Hematopoietic multipotent progenitor cell treated with erythropoietin and hydrocortisone succinate and interleukin-3 and kit ligand, for 4 days (in vitro differentiated cells): ENCODE data around the gene ZNF892.

Experiments used
- DNase-seq: peaks from one replicate; pipeline ENCODE4 v3.0.0-alpha.2; 2015

Gene ZNF892

DNA sequence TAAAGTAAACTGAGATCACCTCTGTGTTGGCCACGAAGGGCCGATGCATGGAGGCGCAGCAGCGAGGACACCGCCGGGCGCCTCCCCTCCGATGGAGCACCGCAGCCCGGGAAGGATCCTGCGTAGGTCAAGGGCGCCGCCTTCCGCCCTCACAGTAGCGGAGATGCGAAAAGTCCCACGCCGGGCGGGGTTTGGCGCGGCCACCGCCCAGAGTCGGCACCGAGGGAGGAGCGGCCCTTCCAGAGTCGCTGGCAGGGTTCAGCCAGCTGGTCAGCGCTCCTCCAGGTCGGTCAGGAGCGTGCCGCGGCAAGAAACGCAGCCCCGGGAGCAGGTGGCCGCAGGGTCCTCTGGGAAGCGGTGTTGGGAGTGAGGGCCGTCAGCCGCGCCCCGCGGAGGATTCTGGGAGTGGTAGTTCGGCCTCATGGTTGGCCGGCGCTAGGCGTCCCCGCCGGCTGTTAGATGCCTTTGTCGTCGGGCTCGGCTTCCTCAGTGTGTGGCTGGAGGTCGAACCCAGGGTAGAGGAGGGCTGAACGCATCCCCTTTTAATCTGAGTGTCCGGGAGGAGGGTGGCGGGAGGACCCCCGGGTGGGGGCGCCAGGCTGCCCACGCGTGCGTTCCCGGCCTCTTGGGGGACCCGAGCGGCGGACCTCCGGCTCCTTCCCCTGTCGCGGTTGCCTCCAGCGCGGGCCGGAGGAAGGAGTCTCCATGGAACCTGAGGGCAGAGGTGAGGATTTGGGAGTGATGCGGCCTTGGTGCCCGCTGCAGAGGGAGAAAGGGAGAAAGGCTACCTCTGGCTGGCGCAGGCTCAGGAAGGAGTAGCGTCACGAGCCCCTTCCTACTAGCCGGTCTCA lies at the start of gene ZNF892:
ZNF892 (plus strand) TSS at position 411 of the 851 bp plus-strand sequence; CDS start at position 706, 295 bp downstream.
- DNase-seq, result peak; percentile 93

DNA sequence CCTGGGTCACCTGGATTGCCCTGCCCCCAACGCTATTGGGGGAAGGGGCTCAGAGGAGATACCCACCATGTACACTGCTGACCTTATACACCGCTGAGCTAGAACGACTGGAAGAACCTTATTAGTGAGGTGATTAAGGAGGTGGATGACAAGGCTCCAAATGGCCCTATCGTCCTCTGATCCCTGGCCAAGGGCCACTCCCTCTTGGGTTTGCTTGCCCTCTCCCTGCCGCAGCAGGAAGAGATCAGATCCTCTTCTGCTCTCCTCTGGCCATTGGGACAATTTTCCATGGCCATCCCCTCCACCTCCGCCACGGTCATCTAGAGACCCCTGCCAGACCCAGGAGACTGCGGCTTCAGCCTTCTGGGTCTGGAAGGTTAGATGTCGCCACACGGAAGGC lies 48.9 kb upstream of the ZNF892 start:
- DNase-seq, result no peak

DNA sequence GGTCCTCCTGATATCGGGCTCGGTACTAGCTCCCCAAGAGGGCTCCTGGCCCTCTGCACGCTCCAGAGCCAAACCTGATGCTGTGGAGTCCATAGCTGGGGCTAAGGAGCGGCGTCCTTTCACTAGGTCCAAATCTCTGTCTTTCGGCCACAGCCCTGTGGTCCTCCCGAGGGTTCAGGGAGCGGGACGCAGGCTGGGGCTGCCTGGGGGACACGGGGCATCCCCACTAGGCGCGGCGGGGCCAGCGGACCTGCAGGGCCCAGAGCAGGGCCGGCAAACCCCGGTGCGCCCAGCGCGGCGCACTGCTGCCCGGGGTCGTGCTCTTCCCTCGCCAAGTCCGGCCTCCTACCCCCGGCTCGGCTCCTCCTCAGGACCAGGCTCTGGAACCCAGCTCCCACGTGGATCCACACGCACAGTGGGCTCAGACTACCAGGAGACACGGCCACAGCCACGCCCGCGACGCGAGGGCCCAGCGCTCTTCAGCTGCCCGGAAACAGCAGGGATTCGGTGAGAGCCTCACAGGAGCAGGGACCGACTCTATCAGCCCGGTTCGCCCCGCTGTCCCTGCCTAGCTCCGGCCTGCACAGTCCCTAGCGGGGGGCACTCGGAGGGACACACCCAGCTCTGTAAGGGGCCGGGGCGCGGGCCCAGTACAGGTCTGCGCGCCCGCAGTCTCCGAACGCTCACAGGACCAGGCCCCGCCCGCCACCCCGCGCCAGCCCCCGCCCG lies 48.3 kb upstream of the ZNF892 start:
- DNase-seq, result peak; percentile 58

DNA sequence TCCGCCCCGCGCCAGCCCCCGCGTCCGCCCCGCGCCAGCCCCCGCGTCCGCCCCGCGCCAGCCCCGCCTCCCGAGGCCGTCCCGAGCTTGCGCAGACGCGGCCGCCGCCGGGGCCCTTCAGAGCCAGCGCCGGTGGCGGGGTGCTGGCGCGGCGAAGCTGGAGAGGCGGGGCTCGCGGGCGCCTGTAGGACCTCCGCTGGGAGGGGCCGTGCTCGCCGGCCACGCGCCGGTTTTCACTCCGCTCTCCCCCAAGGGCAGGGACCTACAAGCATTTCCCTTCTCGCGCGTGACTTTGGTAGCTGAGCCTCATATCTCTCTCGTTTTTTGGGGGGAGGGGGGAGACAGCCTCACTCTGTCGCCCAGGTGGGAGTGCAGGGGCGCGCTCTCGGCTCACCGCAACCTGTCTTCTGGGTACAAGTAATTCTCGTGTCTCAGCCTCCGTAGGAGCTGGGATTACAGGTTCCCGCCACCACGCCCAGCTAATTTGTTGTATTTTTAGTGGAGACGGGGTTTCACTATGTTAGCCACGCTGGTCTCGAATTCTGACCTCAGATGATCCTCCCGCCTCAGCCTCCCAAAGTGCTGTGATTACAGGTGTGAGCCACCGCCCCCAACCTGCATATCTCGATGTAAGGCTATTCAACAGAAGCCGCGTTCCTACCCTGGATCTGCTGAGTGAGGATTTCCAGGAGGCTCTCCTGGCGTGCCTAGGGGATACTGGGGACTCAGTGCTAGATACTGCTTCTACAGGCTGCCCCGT lies 47.5 kb upstream of the ZNF892 start, which contains the start of gene ZNF514:
ZNF514 (minus strand) TSS at position 159 of the 760 bp plus-strand sequence. CDS start 6,595 bp downstream, outside the sequence.
- DNase-seq, result peak; percentile 89

DNA sequence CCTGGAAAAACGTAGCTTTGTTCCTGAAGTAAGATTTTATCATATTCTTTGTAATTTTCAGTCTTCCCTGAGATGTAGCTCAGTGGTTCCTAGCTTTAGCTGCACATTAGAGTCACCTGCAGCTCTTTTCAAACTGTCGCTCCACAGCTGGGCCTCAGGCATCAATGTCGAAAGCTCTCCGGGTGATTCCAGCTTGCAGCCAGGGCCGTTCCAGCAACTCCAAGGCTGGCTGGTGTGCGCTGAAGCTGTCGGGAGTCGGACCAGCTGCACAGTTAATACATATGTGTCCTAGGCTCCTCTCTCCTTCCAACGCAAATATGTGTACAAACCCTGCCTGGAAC lies 42.3 kb upstream of the ZNF892 start:
- no peak for DNase-seq

DNA sequence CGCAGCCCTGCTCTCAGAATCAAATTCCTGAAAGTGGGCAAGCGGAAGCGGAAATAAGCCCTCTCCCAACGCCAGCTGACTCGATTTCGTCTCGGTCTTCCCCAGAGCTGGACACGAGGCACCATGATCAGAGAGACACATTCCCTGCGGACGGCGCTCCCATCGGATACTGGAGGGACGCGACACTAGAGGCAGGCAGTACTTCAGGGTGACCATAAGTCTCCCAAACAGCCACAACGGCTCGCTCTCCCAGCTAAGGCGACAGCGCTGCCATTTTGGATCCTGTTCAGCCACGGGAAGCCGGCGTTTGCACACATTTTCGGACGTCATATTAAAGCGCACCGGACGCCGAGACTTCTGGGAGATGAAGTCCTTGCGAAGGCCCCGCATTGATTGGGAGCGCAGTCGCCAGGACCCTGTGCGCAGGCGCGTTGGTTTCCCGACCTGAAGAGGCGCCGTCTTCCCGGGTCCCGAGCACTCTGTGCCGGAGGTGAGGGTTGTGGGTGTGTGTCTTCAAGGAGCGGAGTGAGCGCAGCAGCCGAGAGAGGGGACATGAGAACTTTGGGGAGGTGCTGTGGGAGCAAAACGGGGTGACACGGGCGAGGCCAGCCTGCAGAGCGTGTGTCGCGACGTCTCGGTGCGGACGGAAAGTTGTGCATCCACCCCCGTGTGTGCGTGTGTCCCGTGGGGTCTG lies 41.8 kb upstream of the ZNF892 start, which contains the start of gene ZNF2:
ZNF2 (plus strand) TSS at position 439 of the 694 bp plus-strand sequence. CDS start 10,418 bp downstream, outside the sequence.
- peak; percentile 99 for DNase-seq

DNA sequence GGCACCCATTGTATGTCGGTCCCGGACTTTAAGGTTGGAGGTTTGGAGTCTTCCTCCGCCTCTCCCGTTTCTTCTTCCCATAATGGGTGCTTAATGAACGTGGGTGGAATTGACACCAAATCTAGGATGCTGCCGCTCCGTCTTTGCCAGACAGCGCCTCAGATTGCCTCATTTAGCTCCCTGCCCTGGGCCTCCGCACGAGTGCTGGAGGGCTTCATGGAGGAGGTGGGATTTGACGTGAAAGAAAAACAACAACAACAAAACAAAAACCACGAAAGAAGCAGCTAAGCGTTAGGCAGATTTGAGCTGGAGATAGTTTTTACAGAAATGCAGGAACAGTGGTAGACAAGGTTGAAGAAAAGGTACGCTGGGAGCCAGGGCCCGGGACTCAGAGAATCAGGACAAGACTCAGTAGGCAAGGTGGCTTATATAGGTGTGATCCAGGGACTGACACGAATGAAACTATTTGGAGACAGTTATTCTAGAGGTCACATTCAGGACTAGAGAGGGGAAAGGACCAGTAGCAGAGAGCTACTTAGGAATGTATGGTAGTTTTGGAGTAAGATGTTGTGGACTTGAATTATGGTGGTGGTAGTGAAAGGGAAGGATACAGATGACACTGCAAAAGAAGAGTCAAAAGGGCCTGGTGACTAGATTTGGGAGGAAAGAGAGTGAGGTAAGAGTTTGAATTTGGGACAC lies 41.1 kb upstream of the ZNF892 start:
- no peak for DNase-seq

DNA sequence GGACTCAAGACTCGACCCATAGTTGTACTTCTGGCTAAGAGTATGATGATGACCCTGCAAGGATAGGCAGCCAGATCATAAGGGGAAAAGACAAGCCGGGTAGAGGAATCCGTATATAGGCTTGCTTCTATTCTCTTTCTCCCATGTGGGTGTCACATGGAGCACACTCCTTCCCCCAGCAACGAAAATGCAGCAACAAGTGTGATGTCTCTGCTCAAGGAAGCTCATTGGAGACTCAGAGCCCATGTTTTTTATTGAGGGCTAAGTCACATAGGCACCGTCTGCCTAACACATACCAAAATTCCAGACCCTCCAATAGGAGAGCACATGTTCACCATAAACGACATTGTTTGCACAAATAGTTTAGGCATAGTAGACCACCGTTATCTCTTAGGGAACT lies 35.4 kb upstream of the ZNF892 start:
- no peak for DNase-seq

DNA sequence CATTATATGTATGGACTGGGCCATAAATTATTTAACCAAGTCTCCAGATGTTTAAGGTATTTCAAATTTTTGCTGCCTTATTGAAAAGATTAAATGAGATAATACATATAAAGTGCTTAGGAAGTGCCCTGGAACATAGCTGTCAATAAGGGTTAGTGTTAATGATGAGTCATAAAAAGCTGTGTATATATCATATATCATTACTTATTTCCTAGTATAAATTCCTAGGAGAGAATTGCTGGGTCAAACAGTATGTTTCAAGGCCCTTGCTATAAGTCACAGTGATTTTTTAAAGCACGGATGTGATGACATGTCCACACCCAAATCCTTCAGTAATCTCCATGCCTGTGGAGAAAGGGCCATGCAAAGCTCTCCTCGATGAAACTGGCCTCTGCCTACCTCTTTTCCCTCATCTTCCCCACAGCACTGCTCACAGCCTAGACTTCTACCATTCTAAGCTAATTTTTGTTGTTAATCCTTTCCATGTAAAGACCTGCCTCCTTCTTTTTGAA lies 33.2 kb upstream of the ZNF892 start:
- DNase-seq, result no peak

DNA sequence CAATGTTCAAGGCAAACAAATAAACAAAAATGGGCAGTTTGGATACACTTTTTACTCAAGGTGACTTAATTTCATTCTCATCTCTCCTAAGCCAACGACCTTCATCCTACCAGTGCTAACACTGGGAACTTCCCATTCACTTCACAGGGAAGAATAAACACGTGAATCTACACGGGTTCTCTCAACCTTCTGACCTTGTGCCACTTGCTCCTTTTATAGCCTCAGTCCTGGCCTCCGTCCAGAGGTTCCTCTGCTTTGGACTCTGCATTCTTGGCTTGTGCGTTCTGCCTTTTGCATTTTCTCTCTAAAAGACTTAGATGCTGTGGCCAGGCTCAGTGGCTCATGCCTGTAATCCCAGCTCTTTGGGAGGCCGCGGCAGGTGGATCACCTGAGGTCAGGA lies 27.9 kb upstream of the ZNF892 start:
- DNase-seq, result no peak

DNA sequence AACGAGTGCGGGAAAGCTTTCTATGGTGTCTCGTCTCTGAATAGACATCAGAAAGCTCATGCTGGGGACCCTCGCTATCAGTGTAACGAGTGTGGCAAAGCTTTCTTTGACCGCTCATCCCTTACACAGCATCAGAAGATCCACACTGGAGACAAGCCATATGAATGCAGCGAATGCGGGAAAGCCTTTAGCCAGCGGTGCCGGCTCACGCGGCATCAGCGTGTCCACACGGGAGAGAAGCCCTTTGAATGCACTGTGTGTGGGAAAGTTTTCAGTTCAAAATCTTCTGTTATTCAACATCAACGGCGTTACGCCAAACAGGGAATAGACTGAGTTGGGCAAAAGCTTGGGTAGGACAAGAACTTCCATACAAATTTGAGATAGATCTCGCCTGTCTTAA lies 25.5 kb upstream of the ZNF892 start:
- DNase-seq, result no peak

DNA sequence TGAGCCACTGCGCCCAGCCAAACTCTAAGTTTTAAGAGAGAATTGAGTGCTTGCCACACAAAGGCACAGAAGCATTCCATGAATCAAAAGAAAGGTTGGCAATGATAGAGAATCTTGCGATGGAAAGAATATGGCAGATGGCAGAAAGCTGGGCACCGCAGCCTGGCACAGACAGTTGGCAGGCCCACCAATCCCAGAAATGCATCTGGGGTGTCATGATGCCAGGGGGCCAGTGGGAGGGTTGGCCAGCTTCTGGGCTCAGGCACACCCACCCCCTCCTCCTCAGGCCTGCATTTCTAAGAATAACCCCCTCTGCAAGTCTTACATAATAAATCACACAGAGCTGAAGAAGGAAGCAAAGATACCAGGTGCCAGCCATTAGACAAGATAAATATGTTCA lies 22.1 kb upstream of the ZNF892 start:
- no peak for DNase-seq

DNA sequence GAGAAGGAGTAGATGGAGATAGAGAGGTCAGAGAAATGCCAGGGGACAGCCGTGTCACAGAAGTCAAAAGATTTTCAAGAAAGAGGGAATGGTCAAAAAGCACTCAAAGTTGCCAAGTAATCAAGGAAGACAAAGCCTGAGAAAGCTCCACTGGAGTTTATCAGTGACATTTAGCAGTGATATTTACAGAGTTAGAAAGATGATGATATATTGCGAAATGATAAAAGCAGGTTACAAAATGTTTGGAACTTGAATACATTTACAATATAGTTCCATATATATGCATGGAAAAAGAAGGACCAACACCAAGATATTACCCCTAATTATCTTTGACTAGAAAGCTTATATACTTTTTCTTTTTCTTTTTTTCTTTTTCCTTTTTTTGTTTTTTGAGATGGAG lies 21.3 kb upstream of the ZNF892 start:
- DNase-seq, result no peak

DNA sequence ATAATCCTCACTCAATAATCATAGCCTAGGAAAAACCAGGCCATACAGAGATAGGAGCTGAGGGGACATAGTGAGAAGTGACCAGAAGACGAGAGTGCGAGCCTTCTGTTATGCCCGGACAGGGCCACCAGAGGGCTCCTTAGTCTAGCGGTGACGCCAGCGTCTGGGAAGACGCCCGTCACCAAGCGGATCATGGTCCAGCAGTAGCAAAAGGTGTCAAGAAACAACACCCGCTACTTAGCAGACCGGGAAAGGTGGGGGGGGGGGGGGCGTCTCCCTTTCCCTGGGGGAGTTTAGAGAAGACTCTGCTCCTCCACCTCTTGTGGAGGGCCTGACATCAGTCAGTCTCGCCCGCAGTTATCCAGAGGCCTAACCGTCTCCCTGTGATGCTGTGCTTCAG lies 14.4 kb upstream of the ZNF892 start:
- peak; percentile 54 for DNase-seq

DNA sequence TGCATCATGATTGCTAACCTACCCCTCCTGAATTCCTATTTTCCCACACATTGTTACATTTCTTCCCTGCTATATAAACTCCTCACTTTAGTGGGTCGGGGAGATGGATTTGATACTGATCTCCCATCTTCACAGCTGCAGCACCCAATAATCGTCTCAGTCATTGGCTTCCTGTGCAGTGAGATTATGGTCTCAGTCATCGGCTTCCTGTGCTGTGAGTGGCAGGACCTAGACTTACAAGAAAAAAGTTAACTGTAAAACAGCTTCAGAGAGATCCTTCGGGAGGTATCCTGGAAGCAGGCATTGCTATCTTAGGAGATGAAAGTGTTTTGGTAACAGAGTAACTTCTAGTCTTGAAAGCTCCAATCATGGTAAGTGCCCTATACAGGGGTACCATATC lies 3.4 kb upstream of the ZNF892 start:
- DNase-seq, result no peak

DNA sequence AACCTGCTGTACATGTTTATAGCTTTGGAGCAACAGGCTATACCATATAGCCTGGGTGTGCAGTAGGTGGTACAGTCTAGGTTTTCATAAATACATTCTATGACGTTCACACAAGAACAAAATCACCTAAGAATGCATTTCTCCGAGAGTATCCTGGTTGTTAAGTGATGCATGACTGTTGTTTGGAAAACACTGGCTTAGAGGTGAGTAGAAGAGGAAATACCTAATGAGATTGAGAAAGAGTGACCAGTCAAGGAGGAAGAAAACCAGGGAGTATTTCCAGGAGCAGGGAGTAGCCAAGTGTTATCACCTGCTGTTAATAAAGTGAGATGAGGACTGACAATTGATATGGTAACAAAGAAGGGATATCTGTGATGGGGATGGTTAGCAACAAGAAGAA lies 2.9 kb upstream of the ZNF892 start:
- no peak for DNase-seq

DNA sequence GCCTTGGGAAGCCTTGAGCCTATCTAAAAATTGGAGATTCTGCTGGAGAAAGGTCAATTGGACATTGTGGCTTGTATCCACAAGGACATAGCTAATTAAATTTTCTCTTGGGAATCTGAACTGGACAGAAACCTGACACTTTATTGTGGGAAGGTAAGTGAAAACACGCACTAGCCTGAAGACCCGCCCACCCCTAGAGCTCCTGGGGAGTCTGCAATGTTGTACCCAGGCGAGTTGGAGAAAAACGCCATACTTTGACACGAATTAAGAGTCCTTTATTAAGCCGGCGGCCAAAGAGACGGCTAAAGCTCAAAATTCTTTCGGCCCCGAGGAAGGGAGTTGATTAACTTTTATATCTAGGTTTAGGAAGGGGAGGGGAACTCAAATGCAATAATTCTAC lies 1.2 kb upstream of the ZNF892 start:
- no peak for DNase-seq

DNA sequence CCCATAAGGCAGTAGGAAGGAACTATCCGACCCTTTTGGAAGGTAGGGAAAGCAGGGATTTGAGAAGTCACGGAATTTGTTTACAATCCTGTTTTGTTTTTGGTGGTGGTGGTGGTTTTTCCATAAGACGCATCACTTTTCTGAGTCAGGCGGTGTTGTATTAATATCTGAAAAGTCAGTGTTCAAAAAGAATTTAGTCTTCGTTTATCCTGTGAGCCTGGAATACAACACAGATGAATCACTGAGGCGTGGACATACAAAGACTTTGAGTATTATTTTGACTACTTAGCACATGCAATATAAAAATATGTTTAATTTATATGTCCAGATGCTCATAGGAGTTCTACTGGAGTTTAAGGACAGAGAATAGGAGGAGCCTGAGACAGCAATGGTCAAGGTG lies 785 bp downstream of the ZNF892 start:
- DNase-seq, result no peak

DNA sequence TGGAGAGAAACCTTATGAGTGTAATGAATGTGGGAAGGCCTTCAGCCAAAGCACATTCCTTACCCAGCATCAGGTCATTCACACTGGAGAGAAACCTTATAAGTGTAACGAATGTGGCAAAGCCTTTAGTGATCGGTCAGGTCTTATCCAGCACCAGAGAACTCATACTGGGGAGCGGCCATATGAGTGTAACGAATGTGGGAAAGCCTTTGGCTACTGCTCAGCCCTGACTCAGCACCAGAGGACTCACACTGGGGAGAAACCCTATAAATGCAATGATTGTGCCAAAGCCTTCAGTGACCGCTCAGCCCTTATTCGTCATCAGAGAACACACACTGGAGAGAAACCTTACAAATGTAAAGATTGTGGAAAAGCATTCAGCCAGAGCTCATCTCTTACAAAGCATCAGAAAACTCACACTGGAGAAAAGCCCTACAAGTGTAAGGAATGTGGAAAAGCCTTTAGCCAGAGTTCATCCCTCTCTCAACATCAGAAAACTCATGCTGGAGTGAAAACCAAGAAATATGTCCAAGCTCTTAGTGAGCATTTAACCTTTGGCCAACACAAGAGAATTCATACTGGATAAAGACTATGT lies 7.8 kb downstream of the ZNF892 start:
- no peak for DNase-seq

DNA sequence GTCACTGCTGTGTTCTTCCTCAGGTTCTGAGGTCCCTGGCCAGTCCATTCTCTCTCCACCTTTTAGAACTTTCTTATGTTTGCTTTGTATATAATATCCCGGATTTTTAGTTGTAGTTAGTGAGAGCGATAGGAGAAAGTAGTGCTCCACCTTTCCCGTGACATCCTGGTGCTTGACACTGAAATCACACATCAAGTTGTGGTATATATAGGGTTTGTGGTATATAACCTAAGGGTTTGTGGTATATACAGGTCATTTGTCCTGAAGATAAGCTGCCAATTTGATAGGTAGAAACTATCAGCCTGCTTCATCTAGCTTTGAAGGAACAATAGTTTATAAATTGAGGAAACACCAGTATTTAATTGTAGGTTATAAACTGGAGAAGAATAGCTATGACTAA lies 13.1 kb downstream of the ZNF892 start:
- no peak for DNase-seq

DNA sequence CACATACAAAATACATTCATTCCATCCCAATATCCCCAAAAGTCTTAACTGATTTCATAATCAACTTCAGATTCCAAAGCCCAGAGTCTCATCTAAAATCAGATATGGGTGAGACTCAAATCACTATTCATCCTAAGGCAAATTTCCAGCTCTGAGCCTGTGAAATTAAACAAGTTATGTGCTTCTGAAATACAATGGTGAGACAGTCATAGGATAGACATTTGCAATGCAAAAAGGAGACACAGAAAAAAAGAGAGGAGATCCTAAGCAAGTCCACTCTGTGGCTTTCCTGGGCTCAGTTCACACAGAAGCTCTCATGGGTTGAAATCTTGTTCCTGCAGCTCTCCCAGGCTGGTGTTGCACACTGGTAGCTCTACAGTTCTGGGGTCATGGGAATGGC lies 18.3 kb downstream of the ZNF892 start:
- DNase-seq, result no peak
